Left colon (tissue), 2 donors: Measurements from ENCODE around the gene KPNA3. TPM values are rescaled to one million over a fixed set of nuclear protein-coding genes. Genes with fewer than 3 reads are reported as not detected.
"Not testable (repeated sequence)": the region's sequence is repeated elsewhere in the genome, so short reads cannot be mapped to it uniquely, and the experiment has no call there.

ENCODE experiments used
- ATAC-seq: fragments of 200-7000 bp; cut with Tn5 transposase; one replicate; pipeline ENCODE4 v1.9.1; 2020; ENCODE audit warnings: mild to moderate bottlenecking, moderate library complexity
- DNase-seq, 2 donors: peaks; one replicate each; pipeline ENCODE4 v3.0.0-alpha.2; 2020
- intact Hi-C, 2 donors: fragments of 100-400 bp; cut with DNase I in 1 of 2; cut with micrococcal nuclease in 1 of 2; formaldehyde crosslinking; loops; one replicate each; pipeline versions ENCODE4 v1.11.2 to v1.14.0; 2022; cut with DNase I, micrococcal nuclease
- total RNA-seq, 2 donors: library from RNA; stranded (reverse); fragmentation: NEBNext Ultra II Directional; extraction: Animal tissue kit (Norgen Biotek cat#: 25700); gene quantifications; one replicate each; pipeline ENCODE4 v1.2.1, GENCODE V29; 2021
- donor health status: DM: no; HTN: no; CAD: no.
- donor health status: DM: yes; HTN: yes; CAD: no.

Gene KPNA3
- total RNA-seq, 2 donors from 2014 or later, result 26.0 to 29.5 TPM

DNA sequence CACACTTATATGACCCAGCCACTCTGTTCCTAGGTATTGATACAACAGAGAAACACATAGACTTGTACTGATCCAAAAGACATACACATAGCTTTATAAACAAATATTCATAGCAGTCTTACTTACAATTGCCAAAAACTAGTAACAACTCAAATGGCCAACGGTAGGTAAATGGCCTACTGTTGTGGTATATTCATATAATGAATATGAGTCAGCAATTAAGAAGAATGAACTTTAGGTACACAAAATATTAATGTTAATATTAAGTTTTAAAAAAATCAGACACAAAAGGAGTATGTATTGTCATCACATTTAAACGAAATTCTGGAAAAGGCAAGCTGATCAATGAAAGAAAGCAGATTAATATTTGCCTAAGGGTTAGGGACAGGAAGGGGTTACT is 19.7 kb downstream of the KPNA3 start:
- intact Hi-C loops, result no loop called here
- DNase-seq (no peak), ATAC-seq (no peak)

DNA sequence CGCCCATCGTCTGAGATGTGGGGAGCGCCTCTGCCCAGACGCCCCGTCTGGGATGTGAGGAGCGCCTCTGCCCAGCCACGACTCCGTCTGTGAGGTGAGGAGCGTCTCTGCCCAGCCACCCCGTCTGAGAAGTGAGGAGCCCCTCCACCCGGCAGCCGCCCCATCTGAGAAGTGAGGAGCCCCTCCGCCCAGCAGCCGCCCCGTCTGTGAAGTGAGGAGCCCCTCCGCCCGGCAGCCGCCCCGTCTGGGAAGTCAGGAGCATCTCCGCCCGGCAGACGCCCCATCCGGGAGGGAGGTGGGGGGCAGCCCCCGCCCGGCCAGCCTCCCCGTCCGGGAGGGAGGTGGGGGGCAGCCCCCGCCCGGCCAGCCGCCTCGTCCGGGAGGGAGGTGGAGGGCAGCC is 30.7 kb downstream of the KPNA3 start:
- ATAC-seq, DNase-seq, intact Hi-C loops: not testable (repeated sequence)

DNA sequence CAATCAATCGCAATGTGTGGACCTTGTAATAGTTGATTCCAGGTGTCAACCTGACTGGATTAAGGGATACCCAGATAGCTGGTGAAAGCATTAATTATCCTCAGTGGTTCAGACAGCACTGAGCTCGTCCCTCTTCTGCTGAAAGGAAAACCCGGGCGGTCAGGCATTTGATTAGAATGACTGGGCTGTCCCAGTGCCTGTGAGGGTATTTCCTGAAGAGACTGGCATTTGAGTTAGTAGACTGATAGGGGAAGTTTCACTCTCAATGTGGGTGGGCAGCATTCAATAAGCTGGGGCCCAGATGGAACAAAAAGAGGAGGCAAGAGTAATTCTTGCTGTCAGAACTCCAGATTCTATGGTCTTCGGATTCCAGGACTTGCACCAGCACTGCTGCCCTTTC is 31.9 kb downstream of the KPNA3 start:
- ATAC-seq (no peak), DNase-seq (no peak)
- intact Hi-C loops, result no loop called here

DNA sequence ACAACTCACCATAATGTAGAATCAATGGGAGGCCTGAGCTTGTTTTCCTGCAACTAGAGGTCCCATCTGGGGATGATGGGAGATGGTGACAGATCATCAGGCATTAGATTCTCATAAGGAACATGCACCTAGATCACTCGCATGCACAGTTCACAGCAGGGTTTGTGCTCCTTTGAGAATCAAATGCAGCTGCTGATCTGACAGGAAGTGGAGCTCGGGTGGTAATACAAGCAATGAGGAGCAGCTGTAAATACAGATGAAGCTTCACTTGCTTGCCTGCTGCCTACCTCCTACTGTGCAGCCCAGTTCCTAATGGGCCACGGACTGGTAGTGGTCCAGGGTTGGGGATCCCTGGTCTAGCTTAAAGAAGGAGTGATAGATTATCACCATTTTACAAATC is 33.0 kb downstream of the KPNA3 start:
- no peak for DNase-seq
- ATAC-seq, result no peak
- intact Hi-C loops, result no loop called here

DNA sequence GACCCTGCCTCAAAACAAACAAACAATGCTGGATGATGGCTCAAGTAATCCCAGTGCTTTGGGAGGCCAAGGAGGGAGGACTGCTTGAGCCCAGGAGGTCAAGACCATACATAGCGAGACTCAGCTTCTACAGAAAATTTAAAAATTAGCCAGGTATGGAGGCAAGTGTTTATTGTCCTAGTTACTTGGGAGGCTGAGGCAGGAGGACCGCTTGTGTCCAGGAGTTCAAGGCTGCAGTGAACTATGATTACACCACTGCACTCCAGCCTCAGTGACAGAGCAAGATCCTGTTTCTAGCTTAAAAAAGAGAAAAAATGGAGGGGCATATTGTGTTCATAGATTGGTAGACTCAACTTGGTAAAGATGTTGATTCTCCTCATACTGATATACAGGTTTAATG is 36.2 kb downstream of the KPNA3 start:
- no peak for DNase-seq
- no peak for ATAC-seq
- intact Hi-C loops, result no loop called here

DNA sequence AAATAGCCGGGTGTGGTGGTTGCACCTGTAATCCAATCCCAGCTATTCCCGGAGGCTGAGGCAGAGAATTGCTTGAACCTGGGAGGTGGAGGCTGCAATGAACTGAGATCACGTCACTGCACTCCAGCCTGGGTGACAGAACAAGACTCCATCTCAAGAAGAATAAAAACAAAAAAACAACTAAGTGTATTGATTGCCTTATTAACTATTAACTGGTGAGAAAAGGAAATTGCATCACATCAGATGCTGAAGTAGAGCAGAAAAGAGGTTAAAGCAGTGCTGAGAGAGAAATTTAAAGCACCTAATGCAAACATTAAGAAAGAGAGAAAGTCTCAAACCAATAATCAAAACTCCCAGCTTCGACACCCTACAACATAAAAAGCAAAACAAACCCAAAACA is 38.3 kb downstream of the KPNA3 start:
- no peak for ATAC-seq
- intact Hi-C loops, result no loop called here

DNA sequence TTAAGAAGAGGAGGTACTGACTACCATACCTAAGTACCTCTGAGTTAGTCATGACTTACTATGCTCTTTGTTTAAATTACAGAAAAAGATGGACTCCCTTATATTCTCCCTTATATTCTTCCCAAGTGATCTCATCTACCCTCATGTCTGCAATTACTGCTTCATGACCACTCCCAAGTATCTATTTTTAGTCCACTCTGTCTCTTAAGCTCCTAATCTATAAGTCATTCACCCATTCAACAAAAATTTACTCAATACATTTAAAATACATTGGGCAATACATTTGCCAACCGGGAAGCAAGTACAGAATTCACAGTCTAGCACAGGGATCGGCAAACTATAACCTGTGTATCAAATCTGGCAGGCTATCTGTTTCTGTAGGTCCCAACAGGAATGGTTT is 42.6 kb downstream of the KPNA3 start:
- ATAC-seq (no peak), DNase-seq (no peak)
- intact Hi-C loops, result no loop called here

More for the DNA sequence above, 38.3 kb downstream of the KPNA3 start:
- no peak for DNase-seq

DNA sequence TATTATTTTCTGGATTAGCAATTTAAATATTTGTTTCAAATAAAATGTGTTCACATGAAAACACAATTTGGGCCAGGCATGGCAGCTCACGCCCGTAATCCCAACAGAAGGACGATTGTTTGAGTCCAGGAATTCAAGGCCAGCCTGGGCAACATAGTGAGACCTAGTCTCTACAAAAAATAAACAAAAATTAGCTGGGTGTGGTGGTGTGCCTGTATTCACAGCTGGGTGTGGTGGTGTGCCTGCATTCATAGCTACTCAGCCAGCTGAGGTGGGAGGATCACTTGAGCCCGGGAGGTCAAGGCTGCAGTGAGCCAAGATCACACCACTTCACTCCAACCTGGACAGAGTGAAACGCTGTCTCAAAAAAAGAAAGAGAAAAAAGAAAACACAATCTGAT is 46.4 kb downstream of the KPNA3 start:
- DNase-seq (peak; percentile 52 to 61), ATAC-seq (peak; percentile 97)
- intact Hi-C loops, result no loop called here

DNA sequence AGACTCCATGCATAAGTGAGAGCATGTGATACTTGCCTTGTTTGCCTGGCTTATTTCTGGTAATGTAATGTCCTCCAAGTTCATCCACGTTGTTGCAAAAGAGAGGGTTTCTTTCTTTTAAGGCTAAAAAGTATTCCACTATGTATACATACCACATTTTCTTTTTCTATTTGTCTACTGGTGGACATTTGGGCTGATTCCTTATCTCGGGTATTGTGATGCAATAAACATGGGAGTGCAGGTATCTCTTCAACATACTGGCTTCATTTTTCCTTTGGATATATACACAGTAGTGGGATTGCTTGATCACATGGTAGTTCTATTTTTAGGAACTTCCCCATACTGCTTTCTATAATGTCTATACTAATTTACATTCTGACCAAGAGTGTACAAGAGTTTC is 51.6 kb downstream of the KPNA3 start:
- peak; percentile 50 for ATAC-seq
- intact Hi-C loops, result no loop called here
- DNase-seq, result no peak

DNA sequence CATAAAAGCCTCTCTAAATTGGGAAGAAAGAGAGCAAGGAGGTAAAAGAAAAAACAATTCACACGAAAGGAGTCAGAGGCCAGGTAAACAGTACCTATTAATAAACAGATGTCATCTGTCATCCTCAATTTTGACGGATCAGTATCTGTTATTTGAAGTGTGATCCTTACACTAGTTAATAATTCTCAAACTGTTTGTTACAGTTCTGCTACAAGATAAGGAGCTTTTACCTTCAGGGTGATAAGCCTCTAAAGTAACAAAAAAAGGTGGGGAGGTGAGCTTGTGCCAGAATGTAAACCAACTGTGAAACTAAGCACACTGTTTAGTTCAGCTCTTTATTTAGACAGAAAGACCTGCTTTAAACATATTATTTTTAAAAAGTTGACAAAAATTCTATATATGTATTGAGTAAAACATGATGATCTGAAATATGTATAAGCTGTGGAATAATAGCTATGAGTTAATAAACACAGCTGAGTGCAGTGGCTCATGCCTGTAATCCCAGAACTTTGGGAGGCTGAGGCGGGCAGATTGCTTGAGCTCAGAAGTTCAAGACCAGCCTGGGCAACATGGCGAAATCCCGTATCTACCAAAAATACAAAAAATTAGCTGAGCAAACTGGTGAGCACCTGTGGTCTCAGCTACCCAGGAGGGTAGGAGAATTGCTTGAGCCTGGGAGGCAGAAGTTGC is 52.8 kb downstream of the KPNA3 start:
- ATAC-seq (peak; percentile 89), DNase-seq (no peak)
- intact Hi-C loops, result no loop called here

DNA sequence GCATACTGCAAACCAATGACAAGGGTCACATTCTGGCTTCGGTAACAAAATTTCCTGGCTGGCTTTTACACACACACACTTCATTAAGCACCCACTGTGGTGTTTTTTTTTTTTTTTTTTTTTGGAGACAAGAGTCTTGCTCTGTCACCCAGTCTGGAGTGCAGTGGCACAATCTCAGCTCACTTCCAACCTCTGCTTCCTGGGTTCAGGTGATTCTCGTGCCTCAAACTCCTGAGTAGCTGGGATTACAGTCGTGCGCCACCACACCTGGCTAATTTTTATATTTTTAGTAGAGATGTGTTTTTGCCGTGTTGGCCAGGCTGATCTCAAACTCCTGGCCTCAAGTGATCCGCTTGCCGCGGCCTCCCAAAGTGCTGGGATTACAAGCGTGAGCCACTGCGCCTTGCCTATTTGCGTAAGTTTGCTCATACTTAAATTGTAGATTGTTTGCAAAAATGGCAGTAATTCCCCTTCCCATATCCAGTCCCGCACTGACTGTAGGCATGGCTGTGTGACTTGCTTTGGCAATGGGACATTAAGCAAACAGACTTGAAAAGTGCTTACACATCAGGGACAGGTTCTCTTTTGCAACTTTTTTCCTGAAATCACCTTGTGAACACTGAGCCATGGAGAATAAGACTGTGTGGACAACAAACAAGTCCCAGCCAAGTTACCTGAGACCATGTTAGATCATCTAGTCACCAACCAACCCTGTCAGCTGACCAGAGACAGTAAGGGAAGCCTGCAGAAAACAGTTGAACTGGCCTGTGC is 59.1 kb downstream of the KPNA3 start:
- DNase-seq, result no peak
- intact Hi-C loops, result no loop called here
- no peak for ATAC-seq

DNA sequence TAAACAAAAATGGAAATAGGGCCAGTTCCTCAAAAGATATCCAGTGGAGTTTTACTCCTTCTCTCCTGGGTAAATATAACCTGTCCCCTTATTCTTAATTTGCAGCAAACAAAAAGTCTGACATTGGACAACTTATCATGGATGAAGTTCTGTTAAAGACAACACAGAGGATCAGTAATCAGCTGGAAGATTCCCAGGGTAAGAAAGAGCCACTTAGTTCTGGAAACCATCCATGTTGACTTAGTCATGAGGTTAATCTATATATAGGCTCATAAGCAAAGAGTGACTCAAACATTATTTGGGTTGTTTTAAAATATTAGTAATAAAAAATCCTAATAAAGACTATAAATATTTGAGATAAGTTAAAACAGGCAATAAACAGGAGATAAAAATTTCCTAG is 60.7 kb downstream of the KPNA3 start:
- no peak for ATAC-seq
- no peak for DNase-seq
- intact Hi-C loops, result no loop called here

DNA sequence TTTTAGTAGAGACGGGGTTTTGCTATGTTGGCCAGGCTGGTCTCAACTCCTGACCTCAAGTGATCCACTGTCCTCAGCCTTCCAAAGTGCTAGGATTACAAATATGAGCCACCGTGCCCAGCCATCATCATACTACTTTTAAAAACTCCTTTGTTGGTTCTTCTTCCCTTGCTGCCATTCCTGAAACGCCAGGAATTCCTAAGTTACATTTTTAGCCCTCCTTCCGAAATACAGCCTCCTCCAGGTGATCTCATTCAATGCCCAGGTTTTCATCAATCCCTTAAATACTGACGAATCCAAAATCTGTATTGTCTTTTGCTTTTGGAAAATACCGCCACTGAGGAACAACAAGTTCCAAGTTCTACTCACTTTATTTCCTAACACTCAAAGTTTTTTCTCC is 75.9 kb downstream of the KPNA3 start:
- intact Hi-C loops, result no loop called here
- ATAC-seq (no peak), DNase-seq (no peak)

DNA sequence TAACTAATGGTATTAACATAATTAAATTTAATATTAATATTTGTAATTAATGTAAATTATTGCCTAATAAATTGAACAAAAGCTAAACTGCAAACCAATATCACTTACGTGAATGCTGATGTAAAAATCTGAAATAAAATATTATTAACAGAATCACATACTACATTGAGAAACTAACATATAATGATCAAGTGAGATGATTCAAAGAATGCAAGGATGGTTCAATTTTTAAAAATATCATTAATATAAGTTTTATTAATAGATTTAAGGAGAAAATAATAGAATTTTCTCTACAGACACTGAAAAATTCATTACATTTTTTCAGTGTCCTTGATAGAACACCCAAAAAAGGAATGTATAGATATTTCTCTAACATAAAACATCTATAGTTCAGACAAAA is 77.7 kb downstream of the KPNA3 start:
- DNase-seq (no peak), ATAC-seq (no peak)
- intact Hi-C loops, result no loop called here

DNA sequence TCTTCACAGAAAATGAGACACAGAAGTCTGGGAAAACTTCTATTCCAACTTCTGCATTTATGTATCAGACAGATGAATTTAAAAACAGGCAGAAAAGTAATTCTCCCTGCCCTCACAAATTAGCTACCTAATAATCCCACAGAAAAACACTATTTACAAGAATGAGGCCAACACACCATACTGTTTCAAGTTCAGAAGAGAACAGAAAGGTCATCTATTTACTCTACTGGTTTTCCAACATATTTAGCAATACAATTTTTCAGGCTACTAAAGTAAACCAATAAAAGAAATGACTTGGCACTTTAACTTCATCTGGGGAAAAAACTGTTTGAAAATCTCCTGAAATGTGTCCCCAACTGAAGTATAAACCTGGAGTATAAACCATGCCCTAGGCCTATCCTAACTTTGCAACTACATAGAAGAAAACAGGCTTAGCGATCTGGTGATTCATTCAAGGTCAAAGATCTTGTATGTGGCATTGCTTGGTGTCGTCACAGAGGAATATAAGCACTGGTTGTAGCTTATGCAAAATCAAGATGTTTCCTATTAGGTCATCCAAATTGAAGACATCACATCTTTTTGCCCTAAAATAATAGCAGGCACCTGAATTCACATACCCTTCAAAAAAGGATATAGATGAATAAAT is 81.1 kb downstream of the KPNA3 start:
- ATAC-seq, result peak; percentile 87
- no peak for DNase-seq
- intact Hi-C loops, result no loop called here

DNA sequence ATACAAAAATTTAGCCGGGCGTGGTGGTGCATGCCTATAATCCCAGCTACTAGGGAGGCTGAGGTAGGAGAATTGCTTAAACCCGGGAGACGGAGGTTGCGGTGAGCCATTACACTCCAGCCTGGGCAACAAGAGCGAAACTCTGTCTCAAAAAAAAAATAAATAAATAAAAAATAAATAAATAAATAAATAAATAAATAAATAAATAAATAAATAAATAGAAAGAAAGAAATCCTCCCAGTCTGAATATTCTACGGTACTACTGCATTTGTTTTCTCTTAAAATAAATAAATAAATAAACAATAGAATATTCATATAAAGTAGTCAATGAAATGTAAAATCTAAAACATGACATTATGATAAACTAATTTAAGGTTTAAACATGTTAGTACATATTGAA is 88.2 kb downstream of the KPNA3 start:
- intact Hi-C loops, ATAC-seq, DNase-seq: not testable (repeated sequence)

DNA sequence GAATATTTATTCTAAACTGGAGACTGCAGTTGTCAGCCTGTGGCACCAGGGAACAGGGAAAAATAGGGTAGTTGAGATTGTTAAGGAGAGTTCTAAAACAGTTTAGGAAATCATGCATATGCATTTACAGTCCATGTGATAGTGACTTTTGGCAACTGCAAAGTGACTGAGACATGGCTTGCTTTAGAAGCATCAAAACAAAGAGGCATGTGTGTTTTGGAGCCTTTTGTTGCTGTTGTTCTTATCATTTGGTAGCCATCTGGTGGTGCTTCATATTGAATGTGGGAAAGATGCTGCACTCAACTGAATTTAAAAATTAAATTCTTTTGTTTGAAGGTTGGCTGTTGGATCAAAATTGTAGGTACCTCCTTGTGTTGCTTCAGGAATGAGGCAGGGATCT is 91.0 kb downstream of the KPNA3 start:
- intact Hi-C loops, result no loop called here
- DNase-seq, result no peak
- no peak for ATAC-seq

DNA sequence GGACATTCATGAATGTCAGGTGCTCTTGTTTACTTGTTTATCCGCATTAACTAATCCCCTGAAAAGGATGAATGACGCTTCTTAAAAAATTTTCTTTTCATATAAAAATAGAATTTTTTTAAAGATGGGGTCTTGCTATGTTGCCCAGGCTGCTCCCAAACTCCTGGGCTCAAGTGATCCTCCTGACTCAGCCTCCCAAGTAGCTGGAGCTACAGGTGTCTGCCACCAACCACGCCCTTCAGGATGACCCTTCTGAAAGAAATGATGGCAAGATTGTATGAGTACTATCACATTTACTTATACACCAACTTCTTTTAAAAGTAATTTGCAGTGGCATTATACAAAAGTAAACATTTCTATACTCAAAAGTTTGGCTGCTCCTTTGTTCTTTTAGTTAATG is 95.0 kb downstream of the KPNA3 start:
- no peak for ATAC-seq
- intact Hi-C loops, result loop anchor here in 1 of 2 donors (10.0 kb wide), 1 partner anchor 87 kb away; no protein-coding TSS in a partner anchor
- DNase-seq, result no peak

DNA sequence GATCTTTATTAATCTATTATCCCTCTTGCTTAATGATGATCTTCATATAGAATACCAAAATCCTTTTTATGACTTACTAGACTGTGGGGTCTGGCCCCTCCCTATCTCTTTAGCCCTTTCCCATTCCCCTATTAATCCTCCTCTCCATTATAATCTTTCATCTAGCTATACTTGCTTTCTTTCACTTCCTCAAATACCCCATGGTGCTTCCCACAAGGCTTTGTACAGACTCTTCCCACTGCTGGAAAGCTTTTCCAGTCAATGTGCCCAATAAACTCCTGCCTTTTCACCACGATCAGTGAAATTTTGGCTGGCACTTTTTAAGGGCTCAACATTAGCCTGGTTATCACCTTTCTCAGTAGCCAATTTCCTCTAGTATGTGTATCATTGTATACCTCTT is 98.0 kb downstream of the KPNA3 start:
- DNase-seq (no peak), ATAC-seq (no peak)
- intact Hi-C loops, result loop anchor here in 1 of 2 donors (10.0 kb wide), 1 partner anchor 90 kb away; no protein-coding TSS in a partner anchor

DNA sequence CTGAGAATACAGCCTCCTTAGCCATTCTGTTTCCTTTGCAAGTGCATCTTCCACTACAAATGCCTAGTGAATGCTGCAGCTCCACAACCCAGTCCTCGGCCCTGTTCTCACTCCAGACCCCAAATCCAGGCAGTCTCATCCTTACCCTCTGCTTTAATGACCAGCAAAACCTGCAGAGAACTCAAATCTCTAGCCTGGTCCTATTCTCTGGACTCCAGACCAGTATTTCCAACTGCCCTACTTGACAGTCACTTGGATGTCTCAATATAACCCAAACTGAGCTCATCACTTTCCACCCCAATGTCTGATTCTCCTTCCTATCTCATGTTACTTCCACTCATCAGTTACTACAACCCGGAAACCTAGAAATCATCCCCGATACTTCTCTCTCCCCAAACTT is 98.6 kb downstream of the KPNA3 start:
- DNase-seq (no peak), ATAC-seq (no peak)
- intact Hi-C loops, result loop anchor here in 1 of 2 donors (10.0 kb wide), 1 partner anchor 91 kb away; no protein-coding TSS in a partner anchor
